PFSK-1 (cell line): ENCODE data around the gene RBP4.

Source experiments
- FOXP2 ChIP-seq: optimal IDR thresholded peaks from 2 replicates; pipeline ENCODE3; 2011; ENCODE audit warnings: borderline replicate concordance, control low read depth, inconsistent platforms; ENCODE audit not compliant: insufficient read depth; ENCODE audit errors: extremely low read length, extremely low read depth
- POLR2AphosphoS5 ChIP-seq: IDR thresholded peaks from 2 replicates; pipeline ENCODE4 v1.6.1; 2012; ENCODE audit warnings: low read depth, mild to moderate bottlenecking, control low read depth, low read length, moderate library complexity
- SIN3A ChIP-seq: IDR thresholded peaks from 2 replicates; pipeline ENCODE4 v1.6.1; 2012; ENCODE audit warnings: mild to moderate bottlenecking, low read length, moderate library complexity, borderline replicate concordance; ENCODE audit not compliant: insufficient read depth
- TAF1 ChIP-seq: IDR thresholded peaks from 2 replicates; pipeline ENCODE4 v1.6.1; 2012; ENCODE audit warnings: low read length, control low read depth, borderline replicate concordance; ENCODE audit not compliant: insufficient read depth
- TF ChIP-seq, protein P1 (sequence below), 2 experiments: IDR thresholded peaks; 2 replicates each; pipeline versions ENCODE4 v1.6.1 to v1.8.0; 2011 to 2012; ENCODE audit warnings: low read depth in 2 of 2, low read length in 2 of 2, control low read depth in 1 of 2, inconsistent platforms in 1 of 2, mild to moderate bottlenecking in 1 of 2, moderate library complexity in 1 of 2; ENCODE audit not compliant: insufficient read depth in 1 of 2

RBP4 gene

DNA sequence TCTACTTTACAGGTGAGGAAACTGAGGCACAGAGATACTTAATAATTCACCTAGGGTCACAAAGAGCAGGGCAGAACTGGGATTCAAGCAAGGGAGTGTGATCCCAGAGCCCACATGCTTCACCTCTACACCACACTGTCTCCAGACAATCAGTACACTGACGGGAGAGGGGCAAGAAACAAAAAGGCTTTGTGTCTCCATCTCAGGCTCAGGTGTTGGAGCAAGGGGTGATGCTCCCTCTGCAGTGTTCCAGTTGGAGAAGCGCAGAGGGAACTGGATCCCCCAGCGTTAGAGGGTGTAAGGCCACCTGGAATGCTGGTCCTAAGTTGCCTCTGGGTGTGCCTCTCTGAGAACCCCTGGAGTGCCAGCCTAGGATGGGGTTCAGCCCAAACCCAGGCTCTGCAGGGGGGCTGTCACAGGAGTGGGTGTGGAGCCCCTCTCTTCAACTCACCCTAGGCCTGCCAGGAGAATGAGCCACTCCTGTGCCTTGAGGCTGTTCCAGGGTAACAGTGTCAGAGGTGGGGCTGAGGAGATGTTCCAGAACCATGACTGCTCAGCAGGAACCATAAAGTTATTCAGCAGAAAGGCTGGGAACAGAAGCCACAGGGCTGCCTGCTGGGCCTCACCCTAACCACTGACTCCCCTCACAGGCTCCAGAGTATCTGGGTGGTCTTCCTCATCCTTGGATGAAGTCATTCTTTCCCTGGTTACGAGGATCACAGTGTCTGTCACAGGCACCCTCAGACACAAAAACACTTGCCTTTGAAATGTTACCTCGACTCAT lies 5.5 kb downstream of the RBP4 start:
- no peak for TF ChIP-seq TAF1
- TF ChIP-seq POLR2AphosphoS5: no peak
- TF ChIP-seq, protein P1, sequence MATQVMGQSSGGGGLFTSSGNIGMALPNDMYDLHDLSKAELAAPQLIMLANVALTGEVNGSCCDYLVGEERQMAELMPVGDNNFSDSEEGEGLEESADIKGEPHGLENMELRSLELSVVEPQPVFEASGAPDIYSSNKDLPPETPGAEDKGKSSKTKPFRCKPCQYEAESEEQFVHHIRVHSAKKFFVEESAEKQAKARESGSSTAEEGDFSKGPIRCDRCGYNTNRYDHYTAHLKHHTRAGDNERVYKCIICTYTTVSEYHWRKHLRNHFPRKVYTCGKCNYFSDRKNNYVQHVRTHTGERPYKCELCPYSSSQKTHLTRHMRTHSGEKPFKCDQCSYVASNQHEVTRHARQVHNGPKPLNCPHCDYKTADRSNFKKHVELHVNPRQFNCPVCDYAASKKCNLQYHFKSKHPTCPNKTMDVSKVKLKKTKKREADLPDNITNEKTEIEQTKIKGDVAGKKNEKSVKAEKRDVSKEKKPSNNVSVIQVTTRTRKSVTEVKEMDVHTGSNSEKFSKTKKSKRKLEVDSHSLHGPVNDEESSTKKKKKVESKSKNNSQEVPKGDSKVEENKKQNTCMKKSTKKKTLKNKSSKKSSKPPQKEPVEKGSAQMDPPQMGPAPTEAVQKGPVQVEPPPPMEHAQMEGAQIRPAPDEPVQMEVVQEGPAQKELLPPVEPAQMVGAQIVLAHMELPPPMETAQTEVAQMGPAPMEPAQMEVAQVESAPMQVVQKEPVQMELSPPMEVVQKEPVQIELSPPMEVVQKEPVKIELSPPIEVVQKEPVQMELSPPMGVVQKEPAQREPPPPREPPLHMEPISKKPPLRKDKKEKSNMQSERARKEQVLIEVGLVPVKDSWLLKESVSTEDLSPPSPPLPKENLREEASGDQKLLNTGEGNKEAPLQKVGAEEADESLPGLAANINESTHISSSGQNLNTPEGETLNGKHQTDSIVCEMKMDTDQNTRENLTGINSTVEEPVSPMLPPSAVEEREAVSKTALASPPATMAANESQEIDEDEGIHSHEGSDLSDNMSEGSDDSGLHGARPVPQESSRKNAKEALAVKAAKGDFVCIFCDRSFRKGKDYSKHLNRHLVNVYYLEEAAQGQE (IDR thresholded peaks at IDR 0.05; ENCODE audit: insufficient read depth in 1 of 2, low read depth in 2 of 2, low read length in 2 of 2): no peak
- TF ChIP-seq FOXP2: no peak
- TF ChIP-seq SIN3A: no peak

DNA sequence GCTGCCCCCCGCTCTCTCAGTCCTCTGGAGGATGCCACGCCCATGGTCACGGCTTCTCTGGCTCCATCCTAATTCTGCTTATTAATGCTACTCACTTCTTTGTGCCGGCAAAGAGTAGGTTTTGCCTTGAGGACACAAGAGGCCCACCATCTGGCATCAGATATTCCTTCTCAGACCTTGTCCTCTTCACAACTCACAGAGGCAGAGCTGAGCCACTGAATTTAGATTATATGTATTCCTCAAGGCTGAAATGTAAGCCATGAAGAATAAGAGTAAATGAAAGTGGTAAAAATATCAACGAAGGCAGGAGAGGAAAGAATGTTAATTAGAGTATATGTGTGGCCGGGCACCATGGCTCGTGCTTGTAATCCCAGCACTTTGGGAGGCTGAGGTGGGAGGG lies 6.5 kb downstream of the RBP4 start:
- no peak for TF ChIP-seq SIN3A
- TF ChIP-seq, protein P1 (IDR thresholded peaks at IDR 0.05; ENCODE audit: insufficient read depth in 1 of 2, low read depth in 2 of 2, low read length in 2 of 2): no peak
- TF ChIP-seq POLR2AphosphoS5: no peak

DNA sequence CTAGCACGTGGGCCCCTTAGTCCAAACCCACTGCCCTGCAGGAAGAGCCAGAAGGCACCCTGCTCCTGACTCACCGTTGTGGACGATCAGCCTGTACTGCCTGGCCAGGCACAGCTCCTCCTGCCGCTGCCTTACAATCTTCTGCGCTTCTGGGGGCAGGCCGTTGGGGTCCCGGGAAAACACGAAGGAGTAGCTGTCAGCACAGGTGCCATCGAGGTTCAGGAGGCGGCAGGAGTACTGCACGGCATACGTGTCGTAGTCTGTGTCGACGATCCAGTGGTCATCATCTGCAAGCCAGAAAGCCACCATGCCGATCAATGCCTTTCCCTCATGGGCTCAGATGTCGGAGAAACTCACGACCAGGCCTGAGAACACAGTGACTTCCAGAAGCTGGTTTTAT lies 7.3 kb downstream of the RBP4 start:
- TF ChIP-seq, protein P1 (IDR thresholded peaks at IDR 0.05; ENCODE audit: insufficient read depth in 1 of 2, low read depth in 2 of 2, low read length in 2 of 2): no peak
- no peak for TF ChIP-seq FOXP2
- TF ChIP-seq TAF1: no peak
- TF ChIP-seq SIN3A: no peak
- TF ChIP-seq POLR2AphosphoS5: no peak

DNA sequence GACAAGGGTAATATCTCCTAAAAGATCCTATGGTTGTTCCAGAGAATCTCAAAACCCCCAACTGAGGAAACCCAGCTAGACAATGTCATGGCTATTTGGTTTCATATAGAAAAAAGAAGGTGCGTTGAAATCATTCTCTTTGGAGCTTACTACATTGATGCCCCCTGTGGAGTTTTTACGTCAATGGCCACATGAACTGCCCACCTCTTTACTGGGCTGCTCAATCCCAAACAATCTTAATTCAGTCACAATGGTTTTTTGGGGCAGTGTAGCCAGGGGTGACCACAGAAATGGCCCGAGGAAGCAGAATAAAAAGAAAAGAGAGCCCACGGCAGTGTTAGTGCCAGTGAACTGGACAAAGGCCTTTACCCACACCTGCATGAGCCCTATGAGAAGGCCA lies 7.8 kb downstream of the RBP4 start:
- no peak for TF ChIP-seq POLR2AphosphoS5
- TF ChIP-seq FOXP2: no peak
- TF ChIP-seq, protein P1 (IDR thresholded peaks at IDR 0.05; ENCODE audit: insufficient read depth in 1 of 2, low read depth in 2 of 2, low read length in 2 of 2): no peak
- TF ChIP-seq TAF1: no peak
- TF ChIP-seq SIN3A: no peak
